ENCODE measurements around the gene RIPK4. TPM values are rescaled to one million over a fixed set of nuclear protein-coding genes. Genes with fewer than 3 reads are reported as not detected.

Gene RIPK4
- total RNA-seq, 1 experiment from 2014 or later, result 20.1 TPM

DNA sequence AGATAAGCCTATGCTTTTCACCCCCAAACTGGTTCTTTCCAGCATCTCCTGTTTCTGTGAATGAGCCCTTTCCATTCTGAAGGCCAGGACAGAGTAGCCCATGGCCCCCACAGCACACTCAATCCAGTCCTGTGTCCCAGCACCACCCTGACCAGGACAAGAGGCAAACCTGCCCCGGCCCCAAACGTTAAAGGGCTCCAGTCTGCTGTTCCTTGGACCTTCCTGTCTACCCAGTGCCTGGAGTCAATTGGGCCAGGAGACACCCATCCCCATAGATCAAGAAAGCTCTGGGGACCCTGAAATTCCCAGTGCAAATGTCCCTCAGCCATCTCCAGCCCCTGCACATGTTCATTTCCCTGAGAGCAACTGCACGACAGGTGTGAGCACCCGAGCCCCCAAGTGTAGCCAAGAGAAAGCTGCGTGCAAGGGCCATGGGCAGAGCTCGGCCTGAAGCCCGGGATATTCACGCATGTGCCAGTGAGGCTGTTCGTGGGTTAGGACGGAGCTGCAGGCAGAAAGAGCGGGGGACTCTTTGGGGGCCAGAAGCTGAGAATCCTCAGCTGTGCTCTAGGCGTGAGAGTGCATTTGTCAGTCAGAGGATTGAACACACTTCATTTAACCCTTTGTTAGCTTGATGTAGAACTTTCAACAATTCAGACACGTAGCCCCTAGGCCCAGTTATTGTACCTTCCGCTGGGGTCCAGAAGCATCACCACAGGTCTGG, 4.2 kb upstream of the RIPK4 start:
- Mint-ChIP-seq H3K4me1 (peaks cover 52% of the 10 kb centered on the region), H3K9me3 (no peaks in the 10 kb centered on the region), H3K27me3 (ENCODE audit: low read depth) (peaks cover 71% of the 10 kb centered on the region), H3K36me3 (no peaks in the 10 kb centered on the region), H3K4me3 (no peak overlapping the region), H3K27ac (no peak overlapping the region)
- POLR2A ChIA-PET, result interaction anchor here (2.0 kb wide), 1 partner anchor 9 kb away, joined by 8 read pairs; no protein-coding TSS in a partner anchor
- DNase-seq (ENCODE audit: low spot score) (no peak), ATAC-seq (no peak)
- CTCF ChIA-PET, result interaction anchor here (1.6 to 14.5 kb wide), 4 partner anchors 9 to 159 kb away, joined by 4 to 207 read pairs (median 20); no protein-coding TSS in a partner anchor
- TF ChIP-seq, protein P1, sequence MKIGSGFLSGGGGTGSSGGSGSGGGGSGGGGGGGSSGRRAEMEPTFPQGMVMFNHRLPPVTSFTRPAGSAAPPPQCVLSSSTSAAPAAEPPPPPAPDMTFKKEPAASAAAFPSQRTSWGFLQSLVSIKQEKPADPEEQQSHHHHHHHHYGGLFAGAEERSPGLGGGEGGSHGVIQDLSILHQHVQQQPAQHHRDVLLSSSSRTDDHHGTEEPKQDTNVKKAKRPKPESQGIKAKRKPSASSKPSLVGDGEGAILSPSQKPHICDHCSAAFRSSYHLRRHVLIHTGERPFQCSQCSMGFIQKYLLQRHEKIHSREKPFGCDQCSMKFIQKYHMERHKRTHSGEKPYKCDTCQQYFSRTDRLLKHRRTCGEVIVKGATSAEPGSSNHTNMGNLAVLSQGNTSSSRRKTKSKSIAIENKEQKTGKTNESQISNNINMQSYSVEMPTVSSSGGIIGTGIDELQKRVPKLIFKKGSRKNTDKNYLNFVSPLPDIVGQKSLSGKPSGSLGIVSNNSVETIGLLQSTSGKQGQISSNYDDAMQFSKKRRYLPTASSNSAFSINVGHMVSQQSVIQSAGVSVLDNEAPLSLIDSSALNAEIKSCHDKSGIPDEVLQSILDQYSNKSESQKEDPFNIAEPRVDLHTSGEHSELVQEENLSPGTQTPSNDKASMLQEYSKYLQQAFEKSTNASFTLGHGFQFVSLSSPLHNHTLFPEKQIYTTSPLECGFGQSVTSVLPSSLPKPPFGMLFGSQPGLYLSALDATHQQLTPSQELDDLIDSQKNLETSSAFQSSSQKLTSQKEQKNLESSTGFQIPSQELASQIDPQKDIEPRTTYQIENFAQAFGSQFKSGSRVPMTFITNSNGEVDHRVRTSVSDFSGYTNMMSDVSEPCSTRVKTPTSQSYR (CRISPR knock-in tag; IDR thresholded peaks at IDR 0.05), result no peak
- TF ChIP-seq CREB1 (CRISPR knock-in tag; IDR thresholded peaks at IDR 0.05), result no peak
- TF ChIP-seq, protein P2, sequence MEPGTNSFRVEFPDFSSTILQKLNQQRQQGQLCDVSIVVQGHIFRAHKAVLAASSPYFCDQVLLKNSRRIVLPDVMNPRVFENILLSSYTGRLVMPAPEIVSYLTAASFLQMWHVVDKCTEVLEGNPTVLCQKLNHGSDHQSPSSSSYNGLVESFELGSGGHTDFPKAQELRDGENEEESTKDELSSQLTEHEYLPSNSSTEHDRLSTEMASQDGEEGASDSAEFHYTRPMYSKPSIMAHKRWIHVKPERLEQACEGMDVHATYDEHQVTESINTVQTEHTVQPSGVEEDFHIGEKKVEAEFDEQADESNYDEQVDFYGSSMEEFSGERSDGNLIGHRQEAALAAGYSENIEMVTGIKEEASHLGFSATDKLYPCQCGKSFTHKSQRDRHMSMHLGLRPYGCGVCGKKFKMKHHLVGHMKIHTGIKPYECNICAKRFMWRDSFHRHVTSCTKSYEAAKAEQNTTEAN (CRISPR knock-in tag; IDR thresholded peaks at IDR 0.05), result no peak
- TF ChIP-seq ZNF121 (CRISPR knock-in tag; IDR thresholded peaks at IDR 0.05), result no peak
- no peak for TF ChIP-seq TP53 (CRISPR knock-in tag; IDR thresholded peaks at IDR 0.05)
- TF ChIP-seq, protein P3, sequence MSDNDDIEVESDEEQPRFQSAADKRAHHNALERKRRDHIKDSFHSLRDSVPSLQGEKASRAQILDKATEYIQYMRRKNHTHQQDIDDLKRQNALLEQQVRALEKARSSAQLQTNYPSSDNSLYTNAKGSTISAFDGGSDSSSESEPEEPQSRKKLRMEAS (CRISPR knock-in tag; IDR thresholded peaks at IDR 0.05), result no peak
- no peak for TF ChIP-seq RELA (CRISPR knock-in tag; IDR thresholded peaks at IDR 0.05; ENCODE audit: borderline replicate concordance)

DNA sequence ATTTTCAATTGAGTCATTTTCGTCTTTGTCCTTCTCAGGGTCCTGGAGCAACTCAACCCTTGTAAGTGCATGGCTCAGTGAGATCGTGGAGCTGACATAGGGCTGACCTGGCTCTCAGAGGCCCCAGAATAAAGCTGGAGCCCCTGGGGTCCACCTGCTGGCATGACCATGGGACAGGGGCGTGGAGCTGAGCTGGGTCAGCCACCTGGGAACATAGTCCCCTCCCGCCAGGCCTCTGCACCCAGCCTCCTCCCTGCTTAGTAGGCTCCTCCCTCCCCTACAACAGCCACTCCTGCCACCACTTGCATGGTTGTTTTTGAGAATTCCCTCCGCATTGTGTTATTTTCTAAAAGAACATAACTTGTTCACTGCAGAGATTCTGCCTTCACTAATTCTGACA, 3.1 kb upstream of the RIPK4 start:
- H3K27me3 Mint-ChIP-seq (ENCODE audit: low read depth), result peaks cover 75% of the 10 kb centered on the region
- peak overlapping the region; percentile 83 for H3K4me3 Mint-ChIP-seq

DNA sequence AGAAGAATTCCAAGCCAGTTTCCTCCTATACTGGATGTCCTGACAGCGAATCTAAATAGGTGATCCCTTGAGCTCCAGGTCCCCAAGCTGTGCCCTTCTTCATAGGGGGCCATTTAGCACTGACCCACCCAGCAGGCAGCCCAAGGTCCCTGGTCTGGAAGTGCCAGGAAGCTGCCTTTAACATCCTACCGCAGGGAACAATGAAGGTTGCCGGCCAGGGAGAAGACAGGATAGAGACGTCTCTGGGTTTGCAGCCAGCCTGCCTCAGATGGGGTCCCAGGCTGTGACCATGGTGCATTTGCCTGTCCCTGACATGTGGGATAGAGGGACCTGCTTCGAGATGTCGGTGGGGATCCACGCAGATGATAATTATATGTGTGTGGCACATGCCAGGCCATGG, 2.7 kb upstream of the RIPK4 start:
- Mint-ChIP-seq H3K9me3 (no peaks in the 10 kb centered on the region), H3K4me1 (peaks cover 66% of the 10 kb centered on the region), H3K27ac (no peak overlapping the region), H3K36me3 (no peaks in the 10 kb centered on the region), H3K4me3 (peak overlapping the region; percentile 83), H3K27me3 (ENCODE audit: low read depth) (peaks cover 79% of the 10 kb centered on the region)
- no peak for ATAC-seq
- 0 out of 2 replicates have a peak, but pooled peaks have one; percentile 24 for TF ChIP-seq ZNF423 (CRISPR knock-in tag; IDR thresholded peaks at IDR 0.05)
- TF ChIP-seq ZNF416 (CRISPR knock-in tag; IDR thresholded peaks at IDR 0.05), result no peak
- CTCF ChIA-PET, result interaction anchor here (0.6 to 14.5 kb wide), 8 partner anchors 8 to 486 kb away, joined by 3 to 207 read pairs (median 7); no protein-coding TSS in a partner anchor
- no peak for DNase-seq (ENCODE audit: low spot score)
- POLR2A ChIA-PET, result no interaction called here

More for the DNA sequence above, 3.1 kb upstream of the RIPK4 start:
- DNase-seq (ENCODE audit: low spot score), result no peak
- ATAC-seq, result no peak
- peaks cover 61% of the 10 kb centered on the region for H3K4me1 Mint-ChIP-seq
- H3K36me3 Mint-ChIP-seq, result no peaks in the 10 kb centered on the region
- CTCF ChIA-PET, result interaction anchor here (1.2 to 14.5 kb wide), 7 partner anchors 7 to 165 kb away, joined by 3 to 207 read pairs (median 19); no protein-coding TSS in a partner anchor
- H3K27ac Mint-ChIP-seq, result no peak overlapping the region
- POLR2A ChIA-PET, result no interaction called here
- H3K9me3 Mint-ChIP-seq, result no peaks in the 10 kb centered on the region
- TF ChIP-seq OVOL2 (CRISPR knock-in tag; IDR thresholded peaks at IDR 0.05; ENCODE audit: borderline replicate concordance), result no peak
- TF ChIP-seq SOX15 (CRISPR knock-in tag; IDR thresholded peaks at IDR 0.05), result no peak
- no peak for TF ChIP-seq FOXP1 (CRISPR knock-in tag; IDR thresholded peaks at IDR 0.05; ENCODE audit: borderline replicate concordance)
- TF ChIP-seq ZNF121 (CRISPR knock-in tag; IDR thresholded peaks at IDR 0.05), result no peak
- no peak for TF ChIP-seq TEAD4 (CRISPR knock-in tag; IDR thresholded peaks at IDR 0.05)

DNA sequence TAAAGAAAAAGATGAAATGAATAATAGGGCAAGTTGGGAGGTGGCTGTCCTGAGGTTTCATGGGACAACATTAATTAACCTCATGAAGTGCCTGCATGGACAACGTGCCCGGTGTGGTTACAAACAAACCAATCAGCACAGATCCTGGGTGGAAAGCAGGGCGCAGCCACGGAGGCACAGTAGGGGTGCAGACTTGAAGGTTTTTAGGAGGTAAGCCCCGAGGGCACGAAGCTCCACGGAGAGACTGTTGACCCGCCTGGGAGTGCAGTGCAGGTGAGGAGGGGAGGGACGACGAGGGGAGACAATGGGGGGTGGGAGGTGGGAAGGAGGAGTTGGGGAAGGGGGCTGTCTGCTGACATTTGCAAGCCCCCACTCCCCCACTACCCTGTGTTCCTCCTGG, 2.3 kb upstream of the RIPK4 start:
- no peaks in the 10 kb centered on the region for H3K9me3 Mint-ChIP-seq
- ATAC-seq (no peak), DNase-seq (ENCODE audit: low spot score) (no peak)
- peaks cover 83% of the 10 kb centered on the region for H3K27me3 Mint-ChIP-seq (ENCODE audit: low read depth)
- H3K4me1 Mint-ChIP-seq, result peaks cover 70% of the 10 kb centered on the region
- H3K27ac Mint-ChIP-seq, result no peak overlapping the region; the same call in 1 of the 2 replicates
- ChIA-PET POLR2A (interaction anchor here (1.2 kb wide), 1 partner anchor 9 kb away, joined by 6 read pairs; no protein-coding TSS in a partner anchor), CTCF (interaction anchor here (0.6 to 14.5 kb wide), 13 partner anchors 9 to 485 kb away, joined by 3 to 207 read pairs (median 5); no protein-coding TSS in a partner anchor)
- no peaks in the 10 kb centered on the region for H3K36me3 Mint-ChIP-seq
- peak overlapping the region; percentile 83 for H3K4me3 Mint-ChIP-seq
- TF ChIP-seq ZNF219 (CRISPR knock-in tag; IDR thresholded peaks at IDR 0.05; ENCODE audit: borderline replicate concordance) (no peak), ZNF396 (CRISPR knock-in tag; IDR thresholded peaks at IDR 0.05; ENCODE audit: borderline replicate concordance) (no peak), ELF4 (CRISPR knock-in tag; IDR thresholded peaks at IDR 0.05; ENCODE audit: low read depth) (no peak), CBFB (CRISPR knock-in tag; IDR thresholded peaks at IDR 0.05; ENCODE audit: low read depth) (no peak), SOX15 (CRISPR knock-in tag; IDR thresholded peaks at IDR 0.05) (no peak), E2F4 (CRISPR knock-in tag; IDR thresholded peaks at IDR 0.05; ENCODE audit: borderline replicate concordance, low read depth) (no peak), OVOL2 (CRISPR knock-in tag; IDR thresholded peaks at IDR 0.05; ENCODE audit: borderline replicate concordance) (no peak), SMAD3 (CRISPR knock-in tag; IDR thresholded peaks at IDR 0.05; ENCODE audit: borderline replicate concordance) (no peak)
- TF ChIP-seq, protein P4, sequence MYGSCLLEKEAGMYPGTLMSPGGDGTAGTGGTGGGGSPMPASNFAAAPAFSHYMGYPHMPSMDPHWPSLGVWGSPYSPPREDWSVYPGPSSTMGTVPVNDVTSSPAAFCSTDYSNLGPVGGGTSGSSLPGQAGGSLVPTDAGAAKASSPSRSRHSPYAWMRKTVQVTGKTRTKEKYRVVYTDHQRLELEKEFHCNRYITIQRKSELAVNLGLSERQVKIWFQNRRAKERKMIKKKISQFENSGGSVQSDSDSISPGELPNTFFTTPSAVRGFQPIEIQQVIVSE (CRISPR knock-in tag; IDR thresholded peaks at IDR 0.05; ENCODE audit: borderline replicate concordance), result no peak
- TF ChIP-seq, protein P5, sequence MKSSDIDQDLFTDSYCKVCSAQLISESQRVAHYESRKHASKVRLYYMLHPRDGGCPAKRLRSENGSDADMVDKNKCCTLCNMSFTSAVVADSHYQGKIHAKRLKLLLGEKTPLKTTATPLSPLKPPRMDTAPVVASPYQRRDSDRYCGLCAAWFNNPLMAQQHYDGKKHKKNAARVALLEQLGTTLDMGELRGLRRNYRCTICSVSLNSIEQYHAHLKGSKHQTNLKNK (CRISPR knock-in tag; IDR thresholded peaks at IDR 0.05), result no peak
